GM19240 (cell line): ENCODE data around the gene TOM1L2.
A peak's percentile ranks its signal among the peaks of the same experiment; 100 is the strongest.

Source experiments
- DNase-seq: peaks from one replicate; pipeline ENCODE4 v3.0.0; 2011; ENCODE audit warnings: low spot score; ENCODE audit not compliant: insufficient read length

TOM1L2 gene

GRCh38 chr17:17836818-17837379 lies 135.3 kb downstream of the TOM1L2 start, which contains the start of gene SREBF1:
Gene SREBF1, minus strand, starts transcription at chr17:17836986. Its CDS starts 169 bp downstream, at chr17:17836817.
- DNase-seq = no peak

GRCh38 chr17:17836250-17836817 lies 135.9 kb downstream of the TOM1L2 start:
- peak; percentile 97 for DNase-seq

GRCh38 chr17:17835415-17836249 lies 136.6 kb downstream of the TOM1L2 start:
- no peak for DNase-seq

GRCh38 chr17:17834974-17835373 lies 137.2 kb downstream of the TOM1L2 start:
- DNase-seq = no peak

- no peak for DNase-seq
Observed at GRCh38 chr17:17833658-17834357, 138.4 kb downstream of the TOM1L2 start.

- DNase-seq = no peak
Observed at GRCh38 chr17:17832032-17832363, 140.2 kb downstream of the TOM1L2 start.

GRCh38 chr17:17831208-17832031 lies 140.8 kb downstream of the TOM1L2 start:
- DNase-seq = no peak

- DNase-seq = no peak
Observed at GRCh38 chr17:17830740-17831207, 141.4 kb downstream of the TOM1L2 start.

GRCh38 chr17:17830269-17830567 lies 142.0 kb downstream of the TOM1L2 start:
- DNase-seq = no peak

- DNase-seq = no peak
Observed at GRCh38 chr17:17827826-17828621, 144.2 kb downstream of the TOM1L2 start.

GRCh38 chr17:17826942-17827785 lies 145.0 kb downstream of the TOM1L2 start:
- no peak for DNase-seq

- no peak for DNase-seq
Observed at GRCh38 chr17:17826342-17826713, 145.9 kb downstream of the TOM1L2 start.

- no peak for DNase-seq
Observed at GRCh38 chr17:17824783-17825614, 147.2 kb downstream of the TOM1L2 start.

GRCh38 chr17:17824119-17824782 lies 147.9 kb downstream of the TOM1L2 start:
- DNase-seq = no peak

- peak; percentile 98 for DNase-seq
Observed at GRCh38 chr17:17823433-17824118, 148.6 kb downstream of the TOM1L2 start.

- DNase-seq = no peak
Observed at GRCh38 chr17:17822616-17823015, 149.6 kb downstream of the TOM1L2 start.

GRCh38 chr17:17822189-17822588 lies 150.0 kb downstream of the TOM1L2 start:
- DNase-seq = no peak
